IPS DF 6.9 (cell line): ENCODE results near the gene COL6A3.
"Not testable (repeated sequence)": the region's sequence is repeated elsewhere in the genome, so short reads cannot be mapped to it uniquely, and the experiment has no call there.

Experiments used
- DNase-seq: peaks from one replicate; pipeline ENCODE4 v3.0.0-alpha.2; 2013; ENCODE audit warnings: low read depth, low spot score
- H3K27ac ChIP-seq: one replicate; pipeline ENCODE4 v1.5.1; 2013; ENCODE audit warnings: low read length, control low read depth
- H3K27me3 ChIP-seq: 2 replicates; pipeline ENCODE4 v1.6.1; 2013; ENCODE audit warnings: mild to moderate bottlenecking, low read length; ENCODE audit not compliant: control insufficient read depth, insufficient read depth
- H3K36me3 ChIP-seq: 2 replicates; pipeline ENCODE4 v1.6.1; 2013; ENCODE audit warnings: low read length; ENCODE audit not compliant: control insufficient read depth, insufficient read depth
- H3K4me1 ChIP-seq: 2 replicates; pipeline ENCODE4 v1.6.1; 2013; ENCODE audit warnings: low read length; ENCODE audit not compliant: control insufficient read depth, insufficient read depth
- H3K4me3 ChIP-seq: 2 replicates; pipeline ENCODE4 v1.5.1; 2013; ENCODE audit warnings: mild to moderate bottlenecking, low read length
- H3K9me3 ChIP-seq: 2 replicates; pipeline ENCODE4 v1.6.1; 2013; ENCODE audit warnings: low read length, inconsistent platforms; ENCODE audit not compliant: control insufficient read depth, insufficient read depth
- WGBS: extraction: QIAGEN DNeasy Blood & Tissue Kit; methylation state at CpG from one replicate; pipeline ENCODE4 v1.1.7; 2013; ENCODE audit warnings: mixed read lengths, missing lambda C conversion rate; ENCODE audit not compliant: insufficient read length, insufficient coverage; 5-methylcytosine and 5-hydroxymethylcytosine counted together

COL6A3 gene

DNA sequence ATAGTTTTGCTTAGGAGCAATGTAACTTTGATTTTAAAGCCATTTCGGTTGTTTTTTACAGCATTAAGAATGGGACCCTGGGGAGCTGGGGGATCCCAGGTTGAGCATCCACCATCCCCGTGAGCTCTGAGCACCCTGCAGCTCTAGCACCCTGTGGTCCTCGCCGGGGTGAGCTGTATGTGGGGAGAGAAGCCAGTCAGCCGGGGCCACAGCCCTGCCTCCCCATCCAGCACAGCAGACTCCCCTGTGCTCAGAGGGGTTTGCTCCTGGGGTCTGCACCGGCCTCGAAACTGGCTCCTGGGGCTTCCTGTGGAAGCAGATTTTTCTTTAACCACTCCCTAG is 1.3 kb downstream of the COL6A3 start:
- Histone ChIP-seq H3K4me1 (no peaks in the 10 kb centered on the region), H3K27ac (no peak overlapping the region), H3K27me3 (no peaks in the 10 kb centered on the region), H3K36me3 (no peaks in the 10 kb centered on the region), H3K4me3 (no peak overlapping the region), H3K9me3 (no peaks in the 10 kb centered on the region)
- WGBS, result no CpG with 5 or more reads among the region's 7 CpGs
- DNase-seq, result no peak

DNA sequence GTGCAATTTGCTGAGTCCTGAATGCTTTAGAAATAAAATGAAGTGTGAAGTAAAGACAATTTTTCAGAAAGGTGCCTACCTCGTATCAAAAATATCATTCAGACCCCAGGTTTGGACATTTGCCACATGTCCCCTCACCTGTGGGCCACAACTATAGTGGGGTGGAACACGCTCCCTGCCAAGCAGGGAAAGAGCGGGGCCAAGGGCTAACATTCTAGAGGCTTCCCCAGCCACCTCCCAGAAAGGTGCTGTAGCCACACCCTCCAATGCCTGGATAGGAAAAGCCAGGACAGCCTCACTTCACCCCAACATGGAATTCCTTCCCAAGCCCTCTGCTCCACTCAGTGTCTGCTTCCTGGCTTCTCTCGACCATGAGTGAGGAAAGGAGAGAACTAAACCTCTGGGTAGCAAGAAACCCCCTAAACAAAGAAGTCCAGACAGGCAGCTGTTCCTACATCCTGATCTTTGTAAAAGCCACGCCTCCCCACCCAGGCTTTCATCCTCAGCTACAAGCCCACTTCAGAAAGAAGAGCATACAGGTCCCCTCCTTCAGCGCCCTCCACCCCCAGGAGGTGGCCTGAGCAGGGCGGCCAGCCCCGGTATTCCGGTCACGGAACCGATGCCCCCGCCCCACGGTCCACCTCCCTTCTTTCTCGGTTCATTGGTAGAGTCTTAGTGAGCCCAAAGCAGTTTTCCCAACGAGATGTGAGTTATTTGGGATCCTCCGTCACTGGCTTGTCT is 2.1 kb downstream of the COL6A3 start:
- DNase-seq, result no peak
- H3K9me3 ChIP-seq, result no peaks in the 10 kb centered on the region
- H3K4me3 ChIP-seq, result no peak overlapping the region
- H3K27ac ChIP-seq, result no peak overlapping the region
- H3K36me3 ChIP-seq, result no peaks in the 10 kb centered on the region
- H3K4me1 ChIP-seq, result no peaks in the 10 kb centered on the region
- WGBS, result no CpG with 5 or more reads among the region's 16 CpGs
- no peaks in the 10 kb centered on the region for H3K27me3 ChIP-seq

DNA sequence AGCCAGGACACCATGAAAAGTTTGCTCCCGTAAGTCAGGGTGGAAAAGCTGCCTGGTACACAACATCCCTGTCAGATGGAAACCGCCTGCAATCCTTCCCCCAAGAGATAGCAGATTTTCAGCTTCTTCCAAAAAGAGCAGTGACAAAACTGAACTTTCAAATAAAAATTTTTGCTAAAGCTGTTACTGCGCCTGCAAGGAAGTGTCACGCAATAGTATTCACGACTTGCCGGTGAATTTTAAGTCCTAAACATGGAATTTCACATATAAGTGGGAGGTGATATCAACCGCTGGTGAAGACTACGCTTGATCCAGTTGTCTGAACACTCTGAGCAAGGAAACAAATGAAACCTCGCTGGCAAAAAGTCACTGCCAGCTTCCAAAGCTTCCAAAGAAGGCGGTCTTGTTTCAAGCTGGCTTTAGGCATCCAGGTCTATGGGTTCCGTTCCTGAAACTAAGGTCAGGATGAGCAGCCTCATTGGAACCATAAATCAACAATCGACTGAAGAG is 2.8 kb downstream of the COL6A3 start:
- Histone ChIP-seq H3K36me3 (no peaks in the 10 kb centered on the region), H3K4me3 (no peak overlapping the region), H3K4me1 (no peaks in the 10 kb centered on the region), H3K9me3 (no peaks in the 10 kb centered on the region), H3K27ac (no peak overlapping the region), H3K27me3 (no peaks in the 10 kb centered on the region)
- DNase-seq, result no peak
- no CpG with 5 or more reads among the region's 12 CpGs for WGBS

DNA sequence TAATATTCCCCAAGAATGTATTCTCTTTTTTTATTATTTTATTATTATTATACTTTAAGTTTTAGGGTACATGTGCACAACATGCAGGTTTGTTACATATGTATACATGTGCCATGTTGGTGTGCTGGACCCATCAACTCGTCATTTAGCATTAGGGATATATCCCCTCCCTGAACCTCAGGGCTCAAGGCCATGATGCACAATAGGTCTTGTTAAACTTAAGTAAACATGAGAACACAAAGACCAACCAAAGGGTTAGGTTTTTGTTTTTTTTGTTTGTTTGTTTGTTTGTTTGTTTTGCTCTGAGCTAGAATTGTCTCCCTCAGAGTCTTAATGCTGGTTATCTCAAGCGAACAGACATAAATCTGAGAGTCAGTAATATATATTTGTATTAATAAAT is 4.7 kb downstream of the COL6A3 start:
- not testable (repeated sequence) for H3K36me3 ChIP-seq

DNA sequence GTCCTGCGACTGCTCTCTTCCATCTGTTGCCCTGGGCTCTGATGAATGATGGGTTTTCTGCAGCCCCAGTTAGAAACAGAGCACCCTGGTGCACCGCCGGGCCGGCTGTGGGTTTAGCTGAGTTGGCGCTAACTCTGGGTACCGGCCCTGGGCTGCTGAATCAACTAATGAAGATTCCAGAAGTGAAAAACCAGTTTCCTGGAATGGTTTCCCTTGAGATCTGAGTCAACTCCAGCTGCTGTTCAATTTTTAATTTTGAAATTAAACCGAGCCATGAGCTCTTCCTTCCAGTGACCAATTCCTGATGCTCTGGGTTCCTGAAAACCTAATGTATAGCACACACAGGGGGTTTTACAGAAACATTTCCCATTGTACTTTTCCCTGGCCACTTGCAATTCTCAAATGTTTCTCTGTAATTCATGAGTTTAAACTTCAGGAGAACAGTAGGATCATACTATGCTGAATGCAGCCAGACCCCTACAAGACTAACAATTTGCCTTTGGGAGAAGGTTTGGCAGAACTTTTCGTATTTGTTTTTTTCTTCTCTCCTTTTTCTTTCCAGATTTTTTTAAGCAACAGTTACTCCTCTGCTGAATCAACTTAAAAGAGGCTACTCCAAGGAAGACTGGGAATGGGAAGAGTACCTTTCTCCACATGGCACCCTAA is 5.5 kb downstream of the COL6A3 start:
- Histone ChIP-seq H3K9me3 (no peaks in the 10 kb centered on the region), H3K4me1 (no peaks in the 10 kb centered on the region; the same call in 1 of the 2 replicates), H3K36me3 (no peaks in the 10 kb centered on the region), H3K27ac (no peak overlapping the region), H3K27me3 (no peaks in the 10 kb centered on the region), H3K4me3 (no peak overlapping the region)
- DNase-seq, result no peak
- no CpG with 5 or more reads among the region's 8 CpGs for whole genome bisulfite sequencing

More for the DNA sequence above, 4.7 kb downstream of the COL6A3 start:
- not testable (repeated sequence) for H3K4me1 ChIP-seq, H3K9me3 ChIP-seq, H3K4me3 ChIP-seq, DNase-seq, H3K27me3 ChIP-seq, H3K27ac ChIP-seq
- no CpG with 5 or more reads among the region's 2 CpGs for WGBS

DNA sequence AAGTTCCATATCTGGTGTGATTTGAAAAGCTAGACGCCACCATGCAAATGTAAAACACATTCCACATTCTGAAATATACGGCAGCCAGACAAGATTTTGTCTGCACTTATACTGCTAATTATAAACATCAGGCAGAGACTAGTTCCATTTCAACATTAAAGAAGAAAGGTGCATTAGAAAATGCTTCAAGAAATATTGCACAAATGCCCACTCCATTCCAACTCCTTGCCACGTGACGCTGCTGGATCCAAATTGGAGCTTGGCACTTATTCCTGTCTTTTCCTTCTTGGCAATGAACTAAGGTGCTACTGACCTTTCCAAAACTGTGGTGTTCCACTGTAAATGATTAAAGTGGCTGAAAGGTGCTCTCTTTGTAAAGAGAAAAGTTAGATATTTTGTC is 6.3 kb downstream of the COL6A3 start:
- 0 out of 2 replicates have a peak, but pooled peaks cover 1% of the 10 kb centered on the region for H3K27me3 ChIP-seq

DNA sequence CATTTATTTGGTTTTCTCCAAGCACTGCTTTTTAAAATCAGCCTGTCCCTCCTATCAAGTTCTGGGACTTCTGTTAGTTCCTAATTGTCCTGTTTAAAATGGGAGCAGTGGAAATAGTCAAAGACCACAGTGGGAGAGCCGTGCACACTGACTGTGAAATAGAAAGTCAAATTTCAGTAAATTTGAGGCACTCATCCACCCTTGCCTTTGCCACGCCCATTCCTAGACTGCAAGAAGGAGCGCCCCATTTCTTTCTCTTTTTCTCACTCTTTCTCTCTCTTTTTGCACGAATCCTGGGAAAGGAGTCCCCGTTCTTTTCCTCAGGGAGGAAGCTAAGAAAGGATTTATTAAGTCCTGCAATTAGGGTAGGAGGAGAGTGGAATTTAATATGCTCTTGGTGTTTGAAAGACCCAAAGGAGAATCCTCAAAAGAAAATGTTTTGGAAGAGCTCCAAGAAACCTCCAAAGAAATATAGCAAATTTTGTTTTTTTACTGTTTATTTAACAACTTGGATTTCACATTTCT is 7.5 kb downstream of the COL6A3 start:
- WGBS, result no CpG with 5 or more reads among the region's 5 CpGs
- DNase-seq, result no peak
- no peak overlapping the region for H3K27ac ChIP-seq
- H3K9me3 ChIP-seq, result no peaks in the 10 kb centered on the region
- H3K27me3 ChIP-seq, result 0 out of 2 replicates have a peak, but pooled peaks cover 1% of the 10 kb centered on the region
- H3K4me1 ChIP-seq, result no peaks in the 10 kb centered on the region; the same call in 1 of the 2 replicates
- H3K4me3 ChIP-seq, result no peak overlapping the region
- no peaks in the 10 kb centered on the region for H3K36me3 ChIP-seq

More for the DNA sequence above, 6.3 kb downstream of the COL6A3 start:
- DNase-seq, result no peak
- no peaks in the 10 kb centered on the region; the same call in 1 of the 2 replicates for H3K4me1 ChIP-seq
- H3K4me3 ChIP-seq, result no peak overlapping the region
- WGBS, result no CpG with 5 or more reads among the region's 4 CpGs
- no peak overlapping the region for H3K27ac ChIP-seq
- no peaks in the 10 kb centered on the region for H3K9me3 ChIP-seq
- H3K36me3 ChIP-seq, result no peaks in the 10 kb centered on the region

DNA sequence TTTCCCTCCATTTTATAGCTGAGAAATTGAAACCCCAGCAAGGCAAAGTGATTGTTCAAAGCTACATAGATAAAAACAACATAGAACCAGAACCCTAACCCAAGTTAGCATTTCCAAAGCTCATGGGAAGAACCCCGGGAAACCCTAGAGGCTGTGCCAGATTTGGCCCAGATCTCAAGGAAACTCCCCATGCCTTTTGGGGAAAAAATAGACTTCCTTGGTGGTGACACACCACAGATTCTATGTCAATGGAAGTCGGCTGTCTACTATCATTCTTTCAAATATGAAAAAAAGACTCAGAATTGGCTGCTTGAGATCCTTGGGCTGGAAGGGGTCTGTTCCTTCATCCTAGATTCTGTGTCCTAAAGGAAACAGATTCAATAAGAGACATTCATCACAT is 8.4 kb downstream of the COL6A3 start:
- H3K27me3 ChIP-seq, result 0 out of 2 replicates have a peak, but pooled peaks cover 1% of the 10 kb centered on the region
- no peak overlapping the region for H3K4me3 ChIP-seq
- no peak for DNase-seq
- H3K36me3 ChIP-seq, result no peaks in the 10 kb centered on the region
- no CpG with 5 or more reads among the region's 2 CpGs for WGBS
- no peaks in the 10 kb centered on the region for H3K9me3 ChIP-seq
- H3K4me1 ChIP-seq, result no peaks in the 10 kb centered on the region; the same call in 1 of the 2 replicates
- no peak overlapping the region for H3K27ac ChIP-seq

DNA sequence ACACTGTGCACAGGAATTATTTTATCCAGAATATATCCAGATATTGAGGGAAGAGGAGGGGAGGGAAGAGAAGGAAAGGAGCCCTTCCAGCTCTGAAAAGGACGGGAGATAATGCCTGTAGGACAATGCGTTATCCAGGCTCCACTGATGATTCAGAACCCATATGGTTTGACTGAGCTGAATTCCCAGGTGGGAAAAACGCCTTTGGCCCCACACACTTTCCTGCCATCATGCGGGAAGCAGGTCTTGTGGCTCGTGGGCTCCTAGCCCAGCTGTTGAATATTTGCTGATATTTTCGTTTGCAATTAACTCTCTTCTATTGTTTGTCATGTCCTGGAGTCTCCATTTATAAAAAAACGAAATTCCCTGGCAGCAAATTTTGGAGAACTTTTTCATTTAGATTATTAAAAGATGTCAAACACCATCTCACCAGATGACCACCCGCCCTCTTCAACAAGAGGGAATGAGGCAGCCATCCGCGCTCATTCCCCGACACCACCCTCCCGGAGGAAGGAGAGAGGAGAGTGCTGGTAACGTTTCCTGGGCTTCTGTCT is 8.9 kb downstream of the COL6A3 start:
- H3K27ac ChIP-seq, result no peak overlapping the region
- no peaks in the 10 kb centered on the region; the same call in 1 of the 2 replicates for H3K4me1 ChIP-seq

DNA sequence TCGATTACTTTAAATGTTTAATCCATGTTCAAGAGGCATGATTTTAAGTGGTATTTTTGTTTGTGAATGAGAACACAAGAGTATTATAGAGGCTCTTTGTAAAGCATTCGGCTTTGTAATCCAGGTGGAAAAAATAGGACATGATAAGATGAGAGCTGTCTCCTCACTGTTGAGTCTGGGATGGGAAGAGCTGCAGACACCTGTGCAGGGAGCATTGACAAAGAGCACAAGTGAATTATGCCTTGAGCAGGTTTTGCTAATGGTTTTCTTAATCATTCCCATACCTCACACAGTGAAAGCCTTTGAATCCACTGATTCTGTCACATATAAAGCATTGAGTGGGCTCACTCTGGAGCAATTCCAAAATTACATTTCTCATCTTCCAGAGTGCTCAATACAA is 9.6 kb downstream of the COL6A3 start:
- no peak for DNase-seq
- no CpG with 5 or more reads among the region's 2 CpGs for WGBS
- H3K4me3 ChIP-seq, result no peak overlapping the region
- no peaks in the 10 kb centered on the region for H3K9me3 ChIP-seq
- no peak overlapping the region for H3K27ac ChIP-seq
- H3K36me3 ChIP-seq, result no peaks in the 10 kb centered on the region
- H3K27me3 ChIP-seq, result 0 out of 2 replicates have a peak, but pooled peaks cover 1% of the 10 kb centered on the region
- no peaks in the 10 kb centered on the region; the same call in 1 of the 2 replicates for H3K4me1 ChIP-seq

More for the DNA sequence above, 8.9 kb downstream of the COL6A3 start:
- WGBS, result no CpG with 5 or more reads among the region's 13 CpGs
- Histone ChIP-seq H3K9me3 (no peaks in the 10 kb centered on the region), H3K36me3 (no peaks in the 10 kb centered on the region), H3K27me3 (0 out of 2 replicates have a peak, but pooled peaks cover 1% of the 10 kb centered on the region), H3K4me3 (no peak overlapping the region)
- DNase-seq, result no peak
